GM12872 (cell line): ENCODE measurements around the gene LBR.

Source experiments
- CTCF ChIP-seq: IDR thresholded peaks from 3 replicates; pipeline ENCODE4 v1.5.1; 2011; ENCODE audit warnings: low read depth, mild to moderate bottlenecking, low read length, moderate library complexity; ENCODE audit not compliant: insufficient read depth

LBR gene

GRCh38 chr1:225450491-225451191, 22.8 kb upstream of the LBR start:
- TF ChIP-seq CTCF, result no peak

GRCh38 chr1:225449774-225450173, 21.9 kb upstream of the LBR start:
- no peak for TF ChIP-seq CTCF

- no peak for TF ChIP-seq CTCF
Measured at GRCh38 chr1:225449261-225449660, 21.4 kb upstream of the LBR start.

GRCh38 chr1:225448146-225448805, 20.4 kb upstream of the LBR start:
- TF ChIP-seq CTCF, result no peak

GRCh38 chr1:225447650-225448089, 19.8 kb upstream of the LBR start:
- TF ChIP-seq CTCF, result no peak

GRCh38 chr1:225446981-225447615, 19.3 kb upstream of the LBR start:
- TF ChIP-seq CTCF, result no peak

- TF ChIP-seq CTCF, result no peak
Measured at GRCh38 chr1:225446595-225446960, 18.7 kb upstream of the LBR start.
